HUES64 (cell line): ENCODE data around the gene CHMP5.

ENCODE experiments used
- H3K27ac ChIP-seq: 2 replicates; pipeline ENCODE4 v1.7.0; 2013; ENCODE audit warnings: low read depth, low read length, inconsistent platforms
- H3K27me3 ChIP-seq: 2 replicates; pipeline ENCODE4 v1.6.1; 2013; ENCODE audit warnings: mild to moderate bottlenecking, low read length; ENCODE audit not compliant: insufficient read depth
- H3K36me3 ChIP-seq: 2 replicates; pipeline ENCODE4 v1.6.1; 2013; ENCODE audit warnings: mild to moderate bottlenecking, low read length; ENCODE audit not compliant: insufficient read depth
- H3K4me1 ChIP-seq: 2 replicates; pipeline ENCODE4 v1.6.1; 2013; ENCODE audit warnings: mild to moderate bottlenecking, low read length, moderate library complexity; ENCODE audit not compliant: insufficient read depth
- H3K4me3 ChIP-seq: 2 replicates; pipeline ENCODE4 v1.5.1; 2013; ENCODE audit warnings: mild to moderate bottlenecking, low read length, moderate library complexity
- H3K9ac ChIP-seq: 2 replicates; pipeline ENCODE4 v1.6.1; 2013; ENCODE audit warnings: mild to moderate bottlenecking, low read depth, low read length
- H3K9me3 ChIP-seq: 2 replicates; pipeline ENCODE4 v1.6.1; 2013; ENCODE audit warnings: low read depth, low read length; ENCODE audit not compliant: insufficient read depth
- WGBS: fragments of 150-250, 120-280 bp; methylation state at CpG from one replicate; pipeline ENCODE4 v1.1.7; 2013; ENCODE audit warnings: missing lambda C conversion rate; 5-methylcytosine and 5-hydroxymethylcytosine counted together

Gene CHMP5

DNA sequence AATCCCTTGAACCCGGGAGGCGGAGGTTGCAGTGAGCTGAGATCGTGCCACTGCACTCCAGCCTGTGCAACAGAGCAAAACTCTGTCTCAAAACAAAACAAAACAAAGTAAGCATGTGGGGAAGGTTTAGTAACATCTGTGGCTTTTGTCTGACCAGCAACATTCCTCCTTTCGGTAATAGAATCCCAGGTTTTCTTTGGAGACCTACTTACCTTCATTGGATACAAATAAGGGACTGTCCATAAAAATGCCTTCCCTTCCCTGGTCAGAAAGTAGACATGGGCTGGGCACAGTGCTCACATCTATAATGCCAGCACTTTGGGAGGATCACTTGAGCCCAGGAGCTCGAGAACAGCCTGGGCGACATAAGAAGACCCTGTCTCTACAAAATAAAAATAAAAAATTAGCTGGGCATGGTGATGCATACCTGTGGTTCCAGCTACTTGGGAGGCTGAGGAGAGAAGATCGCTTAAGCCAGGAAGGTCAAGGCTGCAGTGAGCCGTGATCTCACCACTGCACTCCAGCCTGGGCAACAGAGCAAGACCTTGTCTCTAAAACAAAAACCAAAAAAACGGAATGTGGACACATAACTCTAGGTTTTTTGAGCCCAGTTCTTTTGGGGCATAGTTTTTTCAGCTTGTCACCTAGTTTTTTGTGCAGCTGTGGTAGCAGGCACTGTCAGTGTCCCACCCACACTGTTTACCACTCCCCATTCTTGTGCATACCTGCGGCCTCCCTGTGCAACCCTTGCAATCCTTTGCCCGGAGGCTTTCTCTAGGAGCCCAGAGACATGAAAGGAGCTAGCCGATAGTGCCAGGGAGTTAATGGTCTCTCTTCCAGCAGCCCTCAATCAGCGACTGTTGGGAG is 33.9 kb upstream of the CHMP5 start:
- no peaks in the 10 kb centered on the region for H3K36me3 ChIP-seq
- H3K4me1 ChIP-seq, result no peaks in the 10 kb centered on the region; the same call in 1 of the 2 replicates
- H3K27me3 ChIP-seq, result no peaks in the 10 kb centered on the region
- 82% methylated on average over 13 of the region's 13 CpGs for WGBS
- H3K27ac ChIP-seq, result no peak overlapping the region
- no peaks in the 10 kb centered on the region for H3K9me3 ChIP-seq
- H3K4me3 ChIP-seq, result no peak overlapping the region
- H3K9ac ChIP-seq, result no peak overlapping the region

DNA sequence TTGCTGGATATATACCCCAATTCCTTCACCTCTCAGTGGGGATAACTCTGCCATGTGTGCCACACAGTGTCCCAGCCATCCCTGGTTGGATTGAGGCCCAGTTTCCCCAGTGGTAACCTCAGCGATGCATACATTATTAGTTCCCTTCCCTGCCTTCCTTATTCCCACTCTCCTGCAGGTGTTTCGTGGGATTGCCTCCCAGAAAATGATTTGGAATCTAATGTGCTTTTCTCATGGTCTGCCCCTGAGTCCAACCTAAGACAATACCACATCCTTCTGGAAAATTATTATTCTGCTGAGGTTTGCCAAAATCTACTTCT is 33.3 kb upstream of the CHMP5 start:
- 94% methylated on average over 2 of the region's 2 CpGs for WGBS
- Histone ChIP-seq H3K27me3 (no peaks in the 10 kb centered on the region), H3K9ac (no peak overlapping the region), H3K27ac (no peak overlapping the region), H3K9me3 (no peaks in the 10 kb centered on the region), H3K4me3 (no peak overlapping the region), H3K36me3 (no peaks in the 10 kb centered on the region), H3K4me1 (no peaks in the 10 kb centered on the region; the same call in 1 of the 2 replicates)

DNA sequence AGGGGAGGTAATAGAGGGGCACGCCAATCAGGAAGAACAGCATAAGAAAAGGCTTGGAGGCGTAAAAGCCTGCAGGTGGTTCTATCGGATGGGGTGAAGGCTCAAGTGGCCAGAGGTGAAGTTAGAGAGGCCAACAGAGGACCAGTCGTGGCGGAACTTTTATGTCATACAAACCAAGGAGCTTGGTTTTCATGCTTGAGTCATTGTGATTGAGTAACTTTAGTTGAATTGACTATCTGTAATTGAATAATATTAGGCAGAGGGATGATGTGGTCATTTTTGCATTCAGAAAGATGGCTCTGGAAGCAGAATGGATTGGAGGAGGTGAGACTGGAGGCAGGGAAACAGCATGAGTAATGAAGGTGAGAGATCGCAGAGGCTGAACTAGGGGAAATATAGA is 32.0 kb upstream of the CHMP5 start:
- no peak overlapping the region for H3K27ac ChIP-seq
- H3K9me3 ChIP-seq, result no peaks in the 10 kb centered on the region
- H3K4me3 ChIP-seq, result no peak overlapping the region
- no peaks in the 10 kb centered on the region for H3K27me3 ChIP-seq
- 86% methylated on average over 6 of the region's 6 CpGs for WGBS
- H3K9ac ChIP-seq, result no peak overlapping the region
- H3K36me3 ChIP-seq, result no peaks in the 10 kb centered on the region
- no peaks in the 10 kb centered on the region; the same call in 1 of the 2 replicates for H3K4me1 ChIP-seq

DNA sequence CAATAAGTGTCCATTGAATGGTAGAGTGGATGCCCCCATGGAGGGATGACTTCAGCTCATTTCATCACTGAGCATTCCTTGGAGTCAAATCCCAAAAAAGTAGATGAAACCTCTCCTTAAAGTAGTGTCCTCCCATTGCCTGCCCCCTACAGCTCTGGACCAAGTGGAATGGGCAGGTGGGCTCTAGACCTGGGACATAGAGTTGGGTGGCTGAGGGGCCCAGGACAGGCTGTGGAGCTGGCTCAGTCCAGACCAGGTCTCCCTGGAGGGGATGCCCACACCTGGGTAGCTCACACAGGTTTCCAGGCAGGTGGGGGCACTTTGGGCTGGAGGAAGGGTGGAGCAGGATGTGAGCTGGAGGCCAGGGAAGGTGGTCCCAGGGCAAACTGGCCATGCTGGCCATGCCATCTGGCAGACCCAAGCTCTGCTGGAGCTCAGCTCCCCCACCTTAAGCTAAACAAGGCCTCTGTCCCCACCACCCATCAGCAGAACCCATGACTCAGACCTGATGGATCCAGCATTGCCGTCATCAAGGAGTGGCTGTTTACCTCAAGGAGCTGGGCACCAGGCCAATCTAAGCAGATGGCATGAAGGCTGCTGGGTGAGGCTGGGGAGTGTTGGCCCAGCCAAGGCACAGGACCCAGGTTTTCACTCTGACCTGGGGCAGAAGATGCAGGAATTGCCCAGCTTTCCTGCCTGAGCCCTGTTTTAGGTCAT is 31.1 kb upstream of the CHMP5 start:
- no peaks in the 10 kb centered on the region for H3K4me1 ChIP-seq
- 91% methylated on average over 1 of the region's 1 CpG for WGBS

DNA sequence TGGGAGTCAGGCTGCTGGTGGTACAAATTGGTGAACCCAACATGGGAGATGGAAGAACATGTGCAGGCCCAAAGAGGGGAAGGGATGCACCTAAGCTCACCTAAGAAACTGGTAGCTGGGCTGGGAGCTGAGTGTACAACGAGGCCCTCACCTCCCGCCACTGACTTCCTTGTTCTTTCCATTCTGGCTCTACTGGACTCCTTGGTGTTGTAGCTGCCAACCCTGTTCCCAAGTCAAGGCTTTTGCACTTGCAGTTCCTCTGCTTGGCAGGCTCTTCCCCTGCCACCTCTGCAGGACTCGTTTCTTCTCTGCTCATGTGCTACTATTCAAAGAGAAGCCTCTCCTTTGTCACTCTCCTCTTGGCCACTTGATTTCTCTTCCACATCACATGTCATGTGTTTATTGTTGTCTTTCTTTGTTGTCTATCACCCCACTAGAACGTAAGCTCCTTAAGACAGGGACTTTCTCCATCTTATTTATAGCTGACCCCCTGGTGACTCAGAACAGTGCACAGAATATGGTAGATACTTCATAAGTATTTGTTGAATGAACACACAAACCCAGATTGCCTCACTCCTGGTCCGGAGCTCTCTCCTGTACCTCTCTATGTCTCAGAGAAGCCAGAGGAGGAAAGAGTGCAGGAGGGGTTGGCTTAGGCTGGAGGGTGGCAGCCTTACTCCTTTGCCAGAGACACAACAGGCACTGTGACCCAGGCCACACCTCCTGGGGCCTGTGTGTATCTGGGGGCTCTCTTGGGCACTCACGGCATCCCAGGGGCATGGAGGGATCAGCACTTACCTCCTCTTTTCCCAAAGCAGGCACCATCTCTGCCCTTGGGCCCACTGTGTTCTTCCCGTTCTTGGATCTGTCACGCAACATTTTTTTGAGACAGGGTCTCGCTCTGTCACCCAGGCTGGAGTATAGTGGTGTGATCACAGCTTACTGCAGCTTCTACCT is 30.1 kb upstream of the CHMP5 start:
- no peak overlapping the region for H3K9ac ChIP-seq
- H3K4me3 ChIP-seq, result no peak overlapping the region
- WGBS, result 82% methylated on average over 7 of the region's 9 CpGs
- H3K27me3 ChIP-seq, result no peaks in the 10 kb centered on the region
- H3K4me1 ChIP-seq, result no peaks in the 10 kb centered on the region
- H3K36me3 ChIP-seq, result no peaks in the 10 kb centered on the region
- H3K9me3 ChIP-seq, result no peaks in the 10 kb centered on the region
- H3K27ac ChIP-seq, result no peak overlapping the region

More for the DNA sequence above, 31.1 kb upstream of the CHMP5 start:
- Histone ChIP-seq H3K9me3 (no peaks in the 10 kb centered on the region), H3K4me3 (no peak overlapping the region), H3K9ac (no peak overlapping the region), H3K27ac (no peak overlapping the region), H3K36me3 (no peaks in the 10 kb centered on the region), H3K27me3 (no peaks in the 10 kb centered on the region)

DNA sequence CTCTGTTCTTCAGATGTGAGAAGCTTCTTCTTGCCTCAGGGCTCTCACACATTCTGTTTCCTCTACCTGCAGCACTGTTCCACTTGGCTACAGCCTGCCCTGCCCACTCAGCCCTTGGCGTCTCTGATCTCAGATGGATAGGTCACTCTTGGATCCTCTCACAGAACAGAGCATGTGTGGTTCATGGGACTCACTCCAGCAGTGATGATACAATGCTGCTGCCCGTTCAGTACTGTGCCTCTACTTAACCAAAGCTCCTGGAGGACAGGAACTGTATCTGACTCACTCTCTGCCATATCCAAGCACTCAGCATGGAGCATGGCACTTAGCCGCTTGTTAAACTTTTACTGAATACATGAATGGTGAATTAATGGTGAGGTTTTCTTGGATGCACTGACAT is 28.3 kb upstream of the CHMP5 start:
- H3K4me3 ChIP-seq, result no peak overlapping the region
- no peaks in the 10 kb centered on the region for H3K9me3 ChIP-seq
- H3K27ac ChIP-seq, result no peak overlapping the region
- no peak overlapping the region for H3K9ac ChIP-seq
- H3K27me3 ChIP-seq, result no peaks in the 10 kb centered on the region
- H3K36me3 ChIP-seq, result no peaks in the 10 kb centered on the region
- WGBS, result 76% methylated on average over 3 of the region's 3 CpGs
- H3K4me1 ChIP-seq, result no peaks in the 10 kb centered on the region

DNA sequence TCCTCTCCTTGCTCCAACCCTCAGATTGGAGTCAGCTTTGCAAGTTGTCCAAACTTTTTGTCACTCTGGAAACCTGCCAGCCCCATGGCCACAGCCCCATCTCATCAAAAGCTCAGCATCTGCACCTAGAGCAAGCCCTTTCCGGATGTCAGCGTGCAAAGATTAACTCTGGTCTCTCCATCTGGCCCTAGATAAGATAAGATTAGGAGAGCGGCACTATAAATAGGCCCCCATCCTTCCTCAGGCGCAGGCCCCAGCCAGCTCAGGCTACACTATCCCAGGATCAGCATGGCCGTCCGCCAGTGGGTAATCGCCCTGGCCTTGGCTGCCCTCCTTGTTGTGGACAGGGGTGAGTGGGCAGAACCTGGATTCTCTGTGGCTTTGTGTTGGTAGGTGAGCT is 24.9 kb upstream of the CHMP5 start, which contains the start of gene SPINK4:
TSS of gene SPINK4 (plus strand) at position 247 of the 400 bp plus-strand sequence. CDS start at position 289, 42 bp downstream.
- Histone ChIP-seq H3K9ac (no peak within 1 kb of the TSS), H3K27ac (no peak within 1 kb of the TSS), H3K4me3 (no peak within 1 kb of the TSS), H3K4me1 (no peaks in the 10 kb centered on the region), H3K27me3 (no peaks in the 10 kb centered on the region), H3K9me3 (no peaks in the 10 kb centered on the region), H3K36me3 (no peaks in the 10 kb centered on the region)
- WGBS, result 92% methylated on average over 7 of the region's 7 CpGs

DNA sequence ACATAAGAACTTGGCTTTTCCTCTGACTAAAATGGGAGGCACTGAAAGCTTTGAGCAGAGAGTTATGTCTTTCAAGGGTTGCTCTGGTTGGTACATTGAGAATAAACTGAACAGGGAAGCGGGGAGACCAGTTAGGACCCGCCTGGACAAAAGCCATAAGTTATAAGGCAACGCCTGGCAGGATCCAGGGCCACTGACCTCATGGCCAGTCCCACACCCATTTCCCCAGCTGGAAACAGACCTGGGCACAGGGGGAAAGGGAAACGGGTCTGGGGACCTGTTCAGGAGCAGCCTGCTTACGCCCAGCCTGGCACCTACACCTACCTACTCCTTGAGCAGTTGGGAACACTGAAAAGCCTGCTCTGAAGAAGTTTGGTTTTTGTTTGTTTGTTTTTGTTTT is 23.6 kb upstream of the CHMP5 start:
- Histone ChIP-seq H3K4me1 (no peaks in the 10 kb centered on the region), H3K27me3 (no peaks in the 10 kb centered on the region), H3K9ac (no peak overlapping the region), H3K36me3 (no peaks in the 10 kb centered on the region), H3K27ac (no peak overlapping the region), H3K4me3 (no peak overlapping the region), H3K9me3 (no peaks in the 10 kb centered on the region)
- 86% methylated on average over 5 of the region's 5 CpGs for WGBS

DNA sequence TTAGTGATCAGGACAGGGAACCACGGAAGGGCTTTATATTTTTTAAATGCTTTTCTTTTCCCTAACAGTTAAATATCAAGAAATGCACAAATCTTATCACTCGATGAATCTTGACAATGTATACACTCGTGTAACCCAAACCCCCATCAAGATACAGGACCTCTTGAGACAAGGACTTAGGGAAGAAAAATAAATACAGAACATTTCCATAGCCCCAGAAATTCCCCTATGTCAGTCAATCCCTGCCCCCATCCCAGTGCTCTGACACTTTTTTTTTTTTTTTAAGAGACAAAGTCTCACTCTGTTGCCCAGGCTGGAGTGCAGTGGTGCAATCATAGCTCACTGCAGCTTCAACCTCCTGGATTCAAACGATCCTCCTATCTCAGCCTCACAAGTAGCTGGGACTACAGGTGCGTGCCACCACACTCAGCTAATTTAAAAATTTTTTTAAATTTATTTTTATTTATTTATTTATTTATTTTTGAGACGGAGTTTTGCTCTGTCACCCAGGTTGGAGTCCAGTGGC is 22.2 kb upstream of the CHMP5 start:
- Histone ChIP-seq H3K4me1 (no peaks in the 10 kb centered on the region), H3K27me3 (no peaks in the 10 kb centered on the region), H3K4me3 (no peak overlapping the region), H3K27ac (no peak overlapping the region), H3K9me3 (no peaks in the 10 kb centered on the region), H3K36me3 (no peaks in the 10 kb centered on the region), H3K9ac (no peak overlapping the region)
- 85% methylated on average over 5 of the region's 6 CpGs for WGBS

DNA sequence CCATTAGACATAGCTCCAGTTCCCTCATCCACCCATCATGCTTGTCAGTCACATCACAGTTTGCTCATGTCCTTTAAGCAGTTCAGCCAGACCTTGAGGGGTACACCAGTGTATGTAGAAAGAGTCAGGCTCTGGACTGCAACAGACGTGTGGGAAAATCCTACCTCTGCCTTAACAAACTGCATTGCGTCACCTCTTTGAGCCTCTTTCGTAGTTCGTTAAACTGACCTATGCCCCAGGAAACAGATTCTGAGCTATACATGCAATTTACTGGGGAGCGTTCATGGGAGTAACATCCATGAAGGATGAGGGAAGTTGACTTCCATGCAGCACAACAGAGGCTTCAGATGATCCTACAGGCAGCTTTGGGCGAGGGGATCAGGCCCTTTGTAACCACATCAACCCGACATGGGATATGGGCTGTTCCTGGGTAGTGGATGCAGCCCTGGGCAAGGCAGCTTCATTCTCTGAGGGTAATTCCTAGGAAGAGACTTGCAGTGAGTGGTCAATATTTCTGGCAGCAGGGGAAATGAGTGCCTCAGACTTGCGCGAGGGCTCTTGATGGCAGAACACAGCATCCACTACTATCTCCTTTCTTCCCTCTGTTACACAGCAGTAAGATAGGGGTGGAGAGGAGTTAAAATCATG is 20.6 kb upstream of the CHMP5 start:
- Histone ChIP-seq H3K27me3 (no peaks in the 10 kb centered on the region), H3K4me3 (no peak overlapping the region), H3K36me3 (no peaks in the 10 kb centered on the region), H3K4me1 (no peaks in the 10 kb centered on the region), H3K9ac (no peak overlapping the region), H3K9me3 (no peaks in the 10 kb centered on the region), H3K27ac (no peak overlapping the region)
- 92% methylated on average over 7 of the region's 9 CpGs for WGBS
